AG04450 (cell line): ENCODE data around the gene TMEM203. TPM values are rescaled to one million over a fixed set of nuclear protein-coding genes. Genes with fewer than 3 reads are reported as not detected.

Experiments used
- CTCF ChIA-PET: fragments of 300-600, 350-600 bp; formaldehyde crosslinking; extraction: SDS; loops from one replicate; lab custom pipeline; 2022; ENCODE audit warnings: antibody characterized with exemption, inconsistent platforms; lab: Charles Lee
- POLR2A ChIA-PET: fragments of 350-600 bp; formaldehyde crosslinking; extraction: SDS; loops from one replicate; lab custom pipeline; 2021; ENCODE audit warnings: antibody characterized with exemption, inconsistent platforms; lab: Yijun Ruan, JAX
- DNase-seq: peaks from one replicate; pipeline ENCODE4 v3.0.0-alpha.2; 2011; ENCODE audit warnings: low read depth, low spot score
- H3K27ac ChIP-seq: one replicate; pipeline ENCODE4 v1.5.1; 2012; ENCODE audit warnings: low read depth, low read length, control low read depth
- H3K27me3 ChIP-seq: one replicate; pipeline ENCODE4 v1.6.0; 2012; ENCODE audit warnings: low read length; ENCODE audit not compliant: control insufficient read depth, insufficient read depth
- H3K4me3 ChIP-seq: 2 replicates; pipeline ENCODE4 v1.5.1; 2011; ENCODE audit warnings: mild to moderate bottlenecking, low read depth, low read length, control low read depth
- H3K9me3 ChIP-seq: 2 replicates; pipeline ENCODE4 v1.5.1; 2012; ENCODE audit warnings: low read length; ENCODE audit not compliant: control insufficient read depth, insufficient read depth
- CTCF ChIP-seq: IDR thresholded peaks from 2 replicates; pipeline ENCODE4 v1.5.1; 2011; ENCODE audit warnings: low read depth, low read length, control low read depth, inconsistent platforms
- polyA plus RNA-seq: library from polyadenylated mRNA; depleted of rRNA; stranded (reverse); fragments of >200 nt; gene quantifications from 2 replicates; pipeline ENCODE4 v1.2.3, GENCODE V29; 2011

TMEM203 gene
- polyA plus RNA-seq, 1 experiment = 50.2 TPM

- no peaks in the 10 kb centered on the region for H3K27me3 ChIP-seq
- no peak overlapping the region for H3K27ac ChIP-seq
- ChIA-PET POLR2A (interaction anchor here (1.8 kb wide), 1 partner anchor 12 kb away, joined by 7 read pairs; the partner anchor contains the start of gene TUBB4B), CTCF (interaction anchor here (1.2 to 2.4 kb wide), 5 partner anchors 8 to 200 kb away, joined by 3 to 14 read pairs (median 8); no protein-coding TSS in a partner anchor)
- no peaks in the 10 kb centered on the region; the same call in 1 of the 2 replicates for H3K9me3 ChIP-seq
- DNase-seq = no peak
- H3K4me3 ChIP-seq = no peak overlapping the region
- no peak for TF ChIP-seq CTCF
Observed at GRCh38 chr9:137228506-137228967, 23.1 kb upstream of the TMEM203 start.

GRCh38 chr9:137227853-137228505 lies 22.5 kb upstream of the TMEM203 start:
- H3K9me3 ChIP-seq = no peaks in the 10 kb centered on the region; the same call in 1 of the 2 replicates
- no peak overlapping the region for H3K4me3 ChIP-seq
- no peak overlapping the region for H3K27ac ChIP-seq
- H3K27me3 ChIP-seq = no peaks in the 10 kb centered on the region
- ChIA-PET POLR2A (interaction anchor here (0.8 to 1.8 kb wide), 4 partner anchors 12 to 141 kb away, joined by 3 to 7 read pairs (median 4); partner anchors contain the start of genes MAN1B1 and TUBB4B), CTCF (interaction anchor here (0.7 to 2.4 kb wide), 9 partner anchors 9 to 199 kb away, joined by 3 to 14 read pairs (median 5); no protein-coding TSS in a partner anchor)
- DNase-seq = no peak
- TF ChIP-seq CTCF = no peak

- ChIA-PET CTCF (interaction anchor here (0.6 to 2.4 kb wide), 12 partner anchors 9 to 199 kb away, joined by 3 to 14 read pairs (median 4); no protein-coding TSS in a partner anchor), POLR2A (interaction anchor here (0.8 to 1.8 kb wide), 4 partner anchors 13 to 140 kb away, joined by 3 to 7 read pairs (median 4); partner anchors contain the start of genes MAN1B1 and TUBB4B)
- peak; percentile 38 for DNase-seq
- Histone ChIP-seq H3K27me3 (no peaks in the 10 kb centered on the region), H3K4me3 (no peak within 1 kb of the TSS), H3K9me3 (no peaks in the 10 kb centered on the region; the same call in 1 of the 2 replicates), H3K27ac (no peak within 1 kb of the TSS)
- peak; percentile 85 for TF ChIP-seq CTCF
Observed at GRCh38 chr9:137227054-137227852, 21.8 kb upstream of the TMEM203 start, which contains the start of gene RNF224. TSS of gene RNF224 (plus strand) at chr9:137227502. CDS start at chr9:137228336, 834 bp downstream.

- no peaks in the 10 kb centered on the region; the same call in 1 of the 2 replicates for H3K9me3 ChIP-seq
- POLR2A ChIA-PET = interaction anchor here (1.4 to 1.8 kb wide), 3 partner anchors 14 to 140 kb away, joined by 3 to 7 read pairs (median 5); partner anchors contain the start of genes MAN1B1 and TUBB4B
- DNase-seq = no peak
- no peaks in the 10 kb centered on the region for H3K27me3 ChIP-seq
- TF ChIP-seq CTCF = no peak
- no peak overlapping the region for H3K4me3 ChIP-seq
- H3K27ac ChIP-seq = no peak overlapping the region
- CTCF ChIA-PET = interaction anchor here (1.0 to 2.4 kb wide), 4 partner anchors 10 to 159 kb away, joined by 3 to 14 read pairs (median 6); no protein-coding TSS in a partner anchor
Observed at GRCh38 chr9:137226338-137227053, 21.0 kb upstream of the TMEM203 start.
